ACC112 (cell line): ENCODE data around the gene HIF3A.

ENCODE experiments used
- H2AFZ ChIP-seq: fragments of 200-600 bp; sonication (generic); one replicate; pipeline ENCODE4 v1.6.0; 2017; ENCODE audit warnings: antibody characterized with exemption, low read length; ENCODE audit not compliant: unreplicated experiment
- H3K27ac ChIP-seq: fragments of 200-600 bp; sonication (generic); 2 replicates; pipeline ENCODE4 v1.5.1; 2014; ENCODE audit warnings: low read depth, mild to moderate bottlenecking, antibody characterized with exemption, low read length, moderate library complexity
- H3K27me3 ChIP-seq: fragments of 200-600 bp; sonication (generic); 2 replicates; pipeline ENCODE4 v1.6.1; 2014; ENCODE audit warnings: mild to moderate bottlenecking, antibody characterized with exemption, low read length, moderate library complexity, mixed read lengths; ENCODE audit not compliant: insufficient read depth
- H3K36me3 ChIP-seq: fragments of 200-600 bp; sonication (generic); 2 replicates; pipeline ENCODE4 v1.6.1; 2016; ENCODE audit warnings: mild to moderate bottlenecking, antibody characterized with exemption, low read length, moderate library complexity, mixed read lengths; ENCODE audit not compliant: insufficient read depth
- H3K4me1 ChIP-seq: fragments of 200-600 bp; sonication (generic); one replicate; pipeline ENCODE4 v1.6.1; 2016; ENCODE audit warnings: low read length, mixed read lengths; ENCODE audit not compliant: insufficient read depth, unreplicated experiment, control insufficient read depth
- H3K4me3 ChIP-seq: fragments of 200-600 bp; sonication (generic); 2 replicates; pipeline ENCODE4 v1.5.1; 2014; ENCODE audit warnings: mild to moderate bottlenecking, low read depth, low read length
- H3K79me2 ChIP-seq: fragments of 200-600 bp; sonication (generic); one replicate; pipeline ENCODE4 v1.6.0; 2016; ENCODE audit warnings: low read length; ENCODE audit not compliant: control insufficient read depth, unreplicated experiment, insufficient read depth

Gene HIF3A

DNA sequence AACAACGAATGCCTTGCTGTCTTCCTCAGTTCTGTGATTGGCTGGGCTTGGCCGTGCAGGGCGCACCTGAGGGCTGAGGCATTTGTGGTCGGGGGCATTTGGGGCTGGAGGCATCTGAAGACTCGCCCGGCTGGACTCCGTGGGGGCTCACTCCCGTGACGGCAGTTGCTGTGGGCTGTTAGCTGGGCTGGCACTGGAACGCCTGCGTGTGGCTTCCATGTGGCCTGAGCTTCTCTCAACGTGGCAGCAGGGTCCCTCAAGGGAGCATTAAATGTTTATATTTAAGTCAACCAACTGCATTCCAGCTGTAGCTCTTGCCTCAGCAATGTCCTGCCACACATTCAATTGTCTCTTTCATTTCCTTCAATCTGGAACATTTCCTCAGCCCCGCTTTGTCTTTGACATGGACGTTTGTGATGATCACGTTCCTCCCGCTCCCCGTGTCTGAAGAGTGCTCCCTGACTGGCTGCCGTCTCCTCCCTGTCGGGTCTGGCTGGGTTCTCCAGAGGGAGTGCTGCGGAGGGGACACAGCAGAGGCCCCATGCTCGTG is 95.5 kb downstream of the HIF3A start:
- Histone ChIP-seq H3K79me2 (no peaks in the 10 kb centered on the region), H3K4me1 (no peaks in the 10 kb centered on the region), H3K4me3 (no peak overlapping the region), H3K27me3 (no peaks in the 10 kb centered on the region), H2AFZ (no peak overlapping the region), H3K27ac (no peak overlapping the region), H3K36me3 (peaks cover 15% of the 10 kb centered on the region)

DNA sequence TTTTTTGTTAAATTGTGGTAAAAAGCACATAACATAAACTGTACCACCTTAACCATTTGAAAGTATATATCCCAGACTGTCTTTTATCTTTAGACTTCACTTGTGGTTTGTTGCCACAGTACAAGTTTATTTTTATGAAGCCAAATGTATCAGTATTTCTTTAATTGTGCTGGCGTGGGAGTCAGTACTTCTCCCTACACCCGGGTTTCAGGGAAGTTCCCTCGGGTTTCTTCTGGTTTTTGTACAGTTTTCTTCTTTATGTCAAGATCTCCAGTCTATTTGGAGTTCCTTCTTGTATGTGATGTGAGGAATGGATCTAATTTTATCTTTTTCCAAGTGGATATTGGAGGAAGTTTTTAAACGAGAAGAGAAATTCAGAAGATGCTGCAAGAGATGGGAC is 96.0 kb downstream of the HIF3A start:
- Histone ChIP-seq H3K36me3 (peaks cover 15% of the 10 kb centered on the region), H3K27ac (peak overlapping the region; percentile 12; the same call in 1 of the 2 replicates), H3K27me3 (no peaks in the 10 kb centered on the region), H3K4me1 (no peaks in the 10 kb centered on the region), H2AFZ (no peak overlapping the region), H3K79me2 (no peaks in the 10 kb centered on the region), H3K4me3 (no peak overlapping the region)
